Measurements from ENCODE around the gene PEX13.
"Not testable (repeated sequence)": the region's sequence is repeated elsewhere in the genome, so short reads cannot be mapped to it uniquely, and the experiment has no call there.

The PEX13 gene

GRCh38 chr2:61017556-61018317, at the start of gene PEX13, which contains the start of gene PUS10:
TSS of gene PEX13 (plus strand) at chr2:61017720. CDS start at chr2:61017760, 40 bp downstream.
TSS of gene PUS10 (minus strand) at chr2:61018255. CDS start at chr2:61011890, 6,365 bp downstream.
- Histone ChIP-seq H3K36me3 (ENCODE audit: control insufficient read depth, insufficient read depth, low read length) (no peaks in the 10 kb centered on the region), H3K9me3 (ENCODE audit: control insufficient read depth, insufficient read depth, low read length) (no peaks in the 10 kb centered on the region), H3K4me3 (ENCODE audit: low read depth, low read length) (peak within 1 kb of the TSS; percentile 94), H3K27me3 (ENCODE audit: control insufficient read depth, insufficient read depth, low read length) (no peaks in the 10 kb centered on the region), H3K9ac (ENCODE audit: low read depth, low read length) (peak within 1 kb of the TSS; percentile 95), H3K27ac (ENCODE audit: low read depth, low read length) (peak within 1 kb of the TSS; percentile 97), H3K4me1 (ENCODE audit: control insufficient read depth, insufficient read depth, low read length) (peaks cover 13% of the 10 kb centered on the region)

GRCh38 chr2:60972889-60973656, 44.4 kb upstream of the PEX13 start:
- no peak overlapping the region for H3K4me3 ChIP-seq (ENCODE audit: low read depth, low read length)

GRCh38 chr2:60973705-60974104, 43.8 kb upstream of the PEX13 start:
- H3K4me1 ChIP-seq (ENCODE audit: control insufficient read depth, insufficient read depth, low read length): no peaks in the 10 kb centered on the region
- no peak overlapping the region for H3K27ac ChIP-seq (ENCODE audit: low read depth, low read length)
- no peaks in the 10 kb centered on the region for H3K27me3 ChIP-seq (ENCODE audit: control insufficient read depth, insufficient read depth, low read length)
- no peaks in the 10 kb centered on the region for H3K9me3 ChIP-seq (ENCODE audit: control insufficient read depth, insufficient read depth, low read length)
- H3K36me3 ChIP-seq (ENCODE audit: control insufficient read depth, insufficient read depth, low read length): no peaks in the 10 kb centered on the region
- H3K9ac ChIP-seq (ENCODE audit: low read depth, low read length): no peak overlapping the region
- no peak overlapping the region for H3K4me3 ChIP-seq (ENCODE audit: low read depth, low read length)

More at GRCh38 chr2:60972889-60973656, 44.4 kb upstream of the PEX13 start:
- no peaks in the 10 kb centered on the region for H3K27me3 ChIP-seq (ENCODE audit: control insufficient read depth, insufficient read depth, low read length)
- H3K27ac ChIP-seq (ENCODE audit: low read depth, low read length): no peak overlapping the region
- H3K9me3 ChIP-seq (ENCODE audit: control insufficient read depth, insufficient read depth, low read length): no peaks in the 10 kb centered on the region
- H3K36me3 ChIP-seq (ENCODE audit: control insufficient read depth, insufficient read depth, low read length): no peaks in the 10 kb centered on the region
- no peaks in the 10 kb centered on the region for H3K4me1 ChIP-seq (ENCODE audit: control insufficient read depth, insufficient read depth, low read length)
- H3K9ac ChIP-seq (ENCODE audit: low read depth, low read length): no peak overlapping the region

GRCh38 chr2:60974652-60975051, 42.9 kb upstream of the PEX13 start:
- no peak overlapping the region for H3K4me3 ChIP-seq (ENCODE audit: low read depth, low read length)
- H3K4me1 ChIP-seq (ENCODE audit: control insufficient read depth, insufficient read depth, low read length): no peaks in the 10 kb centered on the region
- no peaks in the 10 kb centered on the region for H3K27me3 ChIP-seq (ENCODE audit: control insufficient read depth, insufficient read depth, low read length)
- no peak overlapping the region for H3K27ac ChIP-seq (ENCODE audit: low read depth, low read length)
- no peak overlapping the region for H3K9ac ChIP-seq (ENCODE audit: low read depth, low read length)
- no peaks in the 10 kb centered on the region for H3K9me3 ChIP-seq (ENCODE audit: control insufficient read depth, insufficient read depth, low read length)
- no peaks in the 10 kb centered on the region for H3K36me3 ChIP-seq (ENCODE audit: control insufficient read depth, insufficient read depth, low read length)

- Histone ChIP-seq H3K36me3 (ENCODE audit: control insufficient read depth, insufficient read depth, low read length) (no peaks in the 10 kb centered on the region), H3K9ac (ENCODE audit: low read depth, low read length) (no peak overlapping the region), H3K27me3 (ENCODE audit: control insufficient read depth, insufficient read depth, low read length) (no peaks in the 10 kb centered on the region), H3K4me1 (ENCODE audit: control insufficient read depth, insufficient read depth, low read length) (no peaks in the 10 kb centered on the region), H3K27ac (ENCODE audit: low read depth, low read length) (no peak overlapping the region), H3K9me3 (ENCODE audit: control insufficient read depth, insufficient read depth, low read length) (no peaks in the 10 kb centered on the region), H3K4me3 (ENCODE audit: low read depth, low read length) (no peak overlapping the region)
Observed at GRCh38 chr2:60976256-60976850, 41.2 kb upstream of the PEX13 start.

- Histone ChIP-seq H3K4me3 (ENCODE audit: low read depth, low read length) (no peak overlapping the region), H3K4me1 (ENCODE audit: control insufficient read depth, insufficient read depth, low read length) (no peaks in the 10 kb centered on the region), H3K27ac (ENCODE audit: low read depth, low read length) (no peak overlapping the region), H3K27me3 (ENCODE audit: control insufficient read depth, insufficient read depth, low read length) (no peaks in the 10 kb centered on the region), H3K9ac (ENCODE audit: low read depth, low read length) (no peak overlapping the region), H3K9me3 (ENCODE audit: control insufficient read depth, insufficient read depth, low read length) (no peaks in the 10 kb centered on the region), H3K36me3 (ENCODE audit: control insufficient read depth, insufficient read depth, low read length) (no peaks in the 10 kb centered on the region)
Observed at GRCh38 chr2:60976875-60977561, 40.5 kb upstream of the PEX13 start.

- H3K9ac ChIP-seq (ENCODE audit: low read depth, low read length): no peak overlapping the region
- no peak overlapping the region for H3K27ac ChIP-seq (ENCODE audit: low read depth, low read length)
- H3K9me3 ChIP-seq (ENCODE audit: control insufficient read depth, insufficient read depth, low read length): no peaks in the 10 kb centered on the region
- H3K4me3 ChIP-seq (ENCODE audit: low read depth, low read length): no peak overlapping the region
- H3K27me3 ChIP-seq (ENCODE audit: control insufficient read depth, insufficient read depth, low read length): no peaks in the 10 kb centered on the region
- H3K36me3 ChIP-seq (ENCODE audit: control insufficient read depth, insufficient read depth, low read length): no peaks in the 10 kb centered on the region
- H3K4me1 ChIP-seq (ENCODE audit: control insufficient read depth, insufficient read depth, low read length): no peaks in the 10 kb centered on the region
Observed at GRCh38 chr2:60977562-60977895, 40.0 kb upstream of the PEX13 start.

GRCh38 chr2:60979231-60979630, 38.3 kb upstream of the PEX13 start:
- Histone ChIP-seq H3K4me3 (ENCODE audit: low read depth, low read length) (no peak overlapping the region), H3K36me3 (ENCODE audit: control insufficient read depth, insufficient read depth, low read length) (no peaks in the 10 kb centered on the region), H3K9me3 (ENCODE audit: control insufficient read depth, insufficient read depth, low read length) (no peaks in the 10 kb centered on the region), H3K27me3 (ENCODE audit: control insufficient read depth, insufficient read depth, low read length) (no peaks in the 10 kb centered on the region), H3K27ac (ENCODE audit: low read depth, low read length) (no peak overlapping the region), H3K4me1 (ENCODE audit: control insufficient read depth, insufficient read depth, low read length) (no peaks in the 10 kb centered on the region), H3K9ac (ENCODE audit: low read depth, low read length) (no peak overlapping the region)

GRCh38 chr2:60980071-60980815, 37.3 kb upstream of the PEX13 start:
- H3K9ac ChIP-seq (ENCODE audit: low read depth, low read length): no peak overlapping the region
- H3K4me1 ChIP-seq (ENCODE audit: control insufficient read depth, insufficient read depth, low read length): no peaks in the 10 kb centered on the region
- H3K27me3 ChIP-seq (ENCODE audit: control insufficient read depth, insufficient read depth, low read length): no peaks in the 10 kb centered on the region
- H3K9me3 ChIP-seq (ENCODE audit: control insufficient read depth, insufficient read depth, low read length): no peaks in the 10 kb centered on the region
- no peak overlapping the region for H3K27ac ChIP-seq (ENCODE audit: low read depth, low read length)
- no peak overlapping the region for H3K4me3 ChIP-seq (ENCODE audit: low read depth, low read length)
- H3K36me3 ChIP-seq (ENCODE audit: control insufficient read depth, insufficient read depth, low read length): no peaks in the 10 kb centered on the region

- not testable (repeated sequence) for H3K9me3 ChIP-seq (ENCODE audit: control insufficient read depth, insufficient read depth, low read length); H3K27me3 ChIP-seq (ENCODE audit: control insufficient read depth, insufficient read depth, low read length); H3K27ac ChIP-seq (ENCODE audit: low read depth, low read length); H3K4me1 ChIP-seq (ENCODE audit: control insufficient read depth, insufficient read depth, low read length); H3K4me3 ChIP-seq (ENCODE audit: low read depth, low read length); H3K9ac ChIP-seq (ENCODE audit: low read depth, low read length); H3K36me3 ChIP-seq (ENCODE audit: control insufficient read depth, insufficient read depth, low read length)
Observed at GRCh38 chr2:60982066-60982465, 35.5 kb upstream of the PEX13 start.

Measured in HUES48 (cell line).